GM23248 (cell line): ENCODE results near the gene DGKB. TPM values are rescaled to one million over a fixed set of nuclear protein-coding genes. Genes with fewer than 3 reads are reported as not detected.

Experiments
- DNase-seq: peaks from one replicate; pipeline ENCODE4 v3.0.0-alpha.2; 2015
- H2AFZ ChIP-seq: fragments of 200-600 bp; sonication (generic); 2 replicates; pipeline ENCODE4 v1.6.1; 2016; ENCODE audit warnings: antibody characterized with exemption
- H3F3A ChIP-seq: fragments of 200-600 bp; sonication (generic); 2 replicates; pipeline ENCODE4 v1.6.1; 2016; ENCODE audit warnings: mild to moderate bottlenecking, antibody characterized with exemption, mixed run types; ENCODE audit not compliant: insufficient read depth
- H3K27ac ChIP-seq: fragments of 200-600 bp; sonication (generic); 2 replicates; pipeline ENCODE4 v1.5.1; 2016; ENCODE audit warnings: mild to moderate bottlenecking
- H3K27me3 ChIP-seq: fragments of 200-600 bp; sonication (generic); replicated peaks from 2 replicates; pipeline ENCODE4 v1.6.1; 2016; ENCODE audit warnings: mild to moderate bottlenecking; ENCODE audit not compliant: insufficient read depth
- H3K36me3 ChIP-seq: fragments of 200-600 bp; sonication (generic); 2 replicates; pipeline ENCODE4 v1.6.1; 2016; ENCODE audit warnings: low read depth, mild to moderate bottlenecking
- H3K4me1 ChIP-seq: fragments of 200-600 bp; sonication (generic); 2 replicates; pipeline ENCODE4 v1.6.1; 2016; ENCODE audit warnings: mild to moderate bottlenecking; ENCODE audit not compliant: insufficient read depth
- H3K4me2 ChIP-seq: fragments of 200-600 bp; sonication (generic); one replicate; pipeline ENCODE4 v1.6.1; 2016; ENCODE audit warnings: mild to moderate bottlenecking; ENCODE audit not compliant: unreplicated experiment
- H3K4me3 ChIP-seq: fragments of 200-600 bp; sonication (generic); 2 replicates; pipeline ENCODE4 v1.5.1; 2016; ENCODE audit warnings: mild to moderate bottlenecking
- H3K79me2 ChIP-seq: fragments of 200-600 bp; sonication (generic); 2 replicates; pipeline ENCODE4 v1.6.1; 2016; ENCODE audit warnings: mild to moderate bottlenecking; ENCODE audit not compliant: insufficient read depth
- H3K9ac ChIP-seq: fragments of 200-600 bp; sonication (generic); 2 replicates; pipeline ENCODE4 v1.6.1; 2016; ENCODE audit warnings: mild to moderate bottlenecking
- H3K9me2 ChIP-seq: fragments of 200-600 bp; sonication (generic); 2 replicates; pipeline ENCODE4 v1.6.1; 2016; ENCODE audit warnings: mixed run types, mild to moderate bottlenecking, moderate library complexity; ENCODE audit not compliant: insufficient read depth
- H3K9me3 ChIP-seq: fragments of 200-600 bp; sonication (generic); one replicate; pipeline ENCODE4 v1.6.1; 2017; ENCODE audit warnings: low read depth
- H4K20me1 ChIP-seq: fragments of 200-600 bp; sonication (generic); 2 replicates; pipeline ENCODE4 v1.6.0; 2016; ENCODE audit not compliant: insufficient read depth
- EZH2 ChIP-seq: fragments of 200-600 bp; sonication (generic); IDR thresholded peaks from 2 replicates; pipeline ENCODE4 v1.6.1; 2018; ENCODE audit warnings: antibody characterized with exemption, mild to moderate bottlenecking; ENCODE audit not compliant: insufficient read depth, poor library complexity, severe bottlenecking
- EZH2phosphoT487 ChIP-seq: fragments of 200-600 bp; sonication (generic); IDR thresholded peaks from 2 replicates; pipeline ENCODE4 v1.6.1; 2018; ENCODE audit warnings: antibody characterized with exemption, moderate library complexity, mild to moderate bottlenecking, low read depth; ENCODE audit not compliant: insufficient read depth
- WGBS, 2 experiments: methylation state at CpG; one replicate each; pipeline ENCODE4 v1.1.6; 2015 to 2017; ENCODE audit warnings: low lambda C conversion rate in 2 of 2, low coverage in 1 of 2; ENCODE audit errors: missing lambda C conversion rate in 2 of 2; 5-methylcytosine and 5-hydroxymethylcytosine counted together
- in situ Hi-C: fragments of 300-500 bp; cut with MboI; formaldehyde crosslinking; loops from 2 replicates; pipeline ENCODE4 v1.15.0; 2020
- polyA plus RNA-seq: library from polyadenylated mRNA; unstranded; fragments of >200 nt; fragmentation: Nextera tagmentation; extraction: Ambion mirVana; gene quantifications from 2 replicates; pipeline ENCODE4 v1.2.1, GENCODE V29; 2016
- total RNA-seq: library from RNA; depleted of rRNA; stranded (reverse); fragments of >200 nt; shearing (Covaris generic); gene quantifications from 2 replicates; pipeline ENCODE4 v1.2.3, GENCODE V29; 2014

The DGKB gene
- total and polyA plus RNA-seq, 2 experiments from 2014 or later, result 0.65 to 1.7 TPM

DNA sequence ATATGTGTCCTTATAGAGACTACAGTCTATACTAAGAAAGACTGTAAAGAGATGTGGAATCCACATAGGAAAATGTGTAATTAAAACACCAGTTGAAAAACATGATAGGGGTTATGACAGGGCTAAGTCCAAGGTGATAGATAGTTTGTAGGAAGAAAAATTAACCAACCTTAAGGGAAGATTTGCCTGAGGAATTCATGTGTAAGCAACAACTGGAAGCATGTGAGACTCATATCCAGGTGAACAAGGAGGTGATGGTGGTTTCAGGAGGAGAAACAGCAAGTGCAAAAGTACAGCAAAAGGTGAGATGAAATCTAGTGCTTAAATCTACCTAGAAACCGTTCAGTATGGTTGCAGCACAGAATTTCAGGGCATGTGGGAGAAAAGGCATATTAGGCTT lies 696.4 kb downstream of the DGKB start:
- H3F3A ChIP-seq, result no peaks in the 10 kb centered on the region
- H3K9me2 ChIP-seq, result no peaks in the 10 kb centered on the region; the same call in 1 of the 2 replicates
- H3K27ac ChIP-seq, result no peak overlapping the region
- H3K27me3 ChIP-seq, result no peaks in the 10 kb centered on the region
- no peaks in the 10 kb centered on the region for H3K9me3 ChIP-seq
- DNase-seq, result no peak
- H4K20me1 ChIP-seq, result no peaks in the 10 kb centered on the region
- TF ChIP-seq EZH2phosphoT487 (no peak), EZH2 (no peak)
- no peak overlapping the region for H2AFZ ChIP-seq
- no peaks in the 10 kb centered on the region for H3K4me1 ChIP-seq
- H3K9ac ChIP-seq, result no peak overlapping the region
- 0 to 6% methylated on average over 1 of the region's 1 CpG for WGBS, 2 experiments
- no peak overlapping the region for H3K4me3 ChIP-seq
- no peak overlapping the region for H3K4me2 ChIP-seq
- no peaks in the 10 kb centered on the region for H3K36me3 ChIP-seq
- no peaks in the 10 kb centered on the region for H3K79me2 ChIP-seq
- in situ Hi-C loops, result no loop called here

DNA sequence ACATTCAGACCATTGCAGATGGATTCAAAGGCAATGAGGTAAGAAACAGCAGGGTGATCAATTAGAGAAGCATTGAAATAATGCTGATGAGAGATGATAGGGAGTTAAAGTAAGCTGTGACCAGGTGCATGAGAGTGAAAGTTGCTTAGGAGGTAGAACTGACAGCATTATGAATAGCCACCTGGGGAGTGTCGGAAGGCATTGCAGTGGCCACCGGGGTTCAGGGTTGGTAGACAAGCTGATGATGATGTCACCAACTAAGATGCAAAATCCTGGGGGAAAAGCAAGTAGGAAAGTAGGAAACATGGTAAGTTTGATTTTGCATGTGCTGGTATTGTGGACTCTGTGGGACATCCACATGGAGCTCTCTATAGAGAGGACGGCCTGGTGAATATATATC lies 701.2 kb downstream of the DGKB start:
- 60 to 73% methylated on average over 3 of the region's 3 CpGs for WGBS, 2 experiments
- no peaks in the 10 kb centered on the region for H3K27me3 ChIP-seq
- peaks cover 3% of the 10 kb centered on the region for H3K9me3 ChIP-seq
- H3K79me2 ChIP-seq, result no peaks in the 10 kb centered on the region
- H3K9me2 ChIP-seq, result no peaks in the 10 kb centered on the region; the same call in 1 of the 2 replicates
- no peak overlapping the region for H3K4me3 ChIP-seq
- in situ Hi-C loops, result no loop called here
- no peaks in the 10 kb centered on the region for H4K20me1 ChIP-seq
- H3F3A ChIP-seq, result 0 out of 2 replicates have a peak, but pooled peaks cover 6% of the 10 kb centered on the region
- peaks cover 8% of the 10 kb centered on the region for H3K4me1 ChIP-seq
- no peak overlapping the region for H3K4me2 ChIP-seq
- DNase-seq, result no peak
- H3K27ac ChIP-seq, result no peak overlapping the region
- H3K9ac ChIP-seq, result no peak overlapping the region
- TF ChIP-seq EZH2 (no peak), EZH2phosphoT487 (no peak)
- no peak overlapping the region for H2AFZ ChIP-seq
- no peaks in the 10 kb centered on the region for H3K36me3 ChIP-seq

DNA sequence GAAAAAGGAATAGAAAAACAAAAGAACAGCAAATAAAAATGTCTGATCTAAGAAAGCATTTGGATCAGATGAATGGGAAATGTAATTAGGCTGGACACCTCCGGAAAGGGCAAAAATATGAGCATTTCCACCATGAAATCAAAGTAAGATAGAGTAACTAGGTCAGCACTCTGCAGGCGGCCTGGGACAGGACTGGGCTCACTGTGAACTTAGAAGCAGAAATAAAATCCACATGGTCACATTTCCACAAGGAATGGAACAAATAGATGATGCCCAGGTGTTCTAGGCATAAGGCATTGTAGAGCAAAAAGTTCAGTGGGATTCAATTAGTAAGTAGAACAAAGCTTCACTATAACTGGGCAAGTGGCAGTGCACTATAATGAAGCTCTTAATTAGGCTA lies 703.2 kb downstream of the DGKB start:
- in situ Hi-C loops, result no loop called here
- peaks cover 3% of the 10 kb centered on the region for H3K9me3 ChIP-seq
- 50 to 58% methylated on average over 2 of the region's 2 CpGs for WGBS, 2 experiments
- 0 out of 2 replicates have a peak, but pooled peaks cover 8% of the 10 kb centered on the region for H3F3A ChIP-seq
- H3K27me3 ChIP-seq, result no peaks in the 10 kb centered on the region
- H3K36me3 ChIP-seq, result no peaks in the 10 kb centered on the region
- peaks cover 19% of the 10 kb centered on the region for H3K4me1 ChIP-seq
- no peak for DNase-seq
- no peak overlapping the region for H3K27ac ChIP-seq
- H3K79me2 ChIP-seq, result no peaks in the 10 kb centered on the region
- H3K4me2 ChIP-seq, result no peak overlapping the region
- H2AFZ ChIP-seq, result no peak overlapping the region
- no peak overlapping the region for H3K4me3 ChIP-seq
- H4K20me1 ChIP-seq, result no peaks in the 10 kb centered on the region
- no peak for TF ChIP-seq EZH2
- TF ChIP-seq EZH2phosphoT487, result no peak
- no peak overlapping the region for H3K9ac ChIP-seq
- no peaks in the 10 kb centered on the region; the same call in 1 of the 2 replicates for H3K9me2 ChIP-seq

DNA sequence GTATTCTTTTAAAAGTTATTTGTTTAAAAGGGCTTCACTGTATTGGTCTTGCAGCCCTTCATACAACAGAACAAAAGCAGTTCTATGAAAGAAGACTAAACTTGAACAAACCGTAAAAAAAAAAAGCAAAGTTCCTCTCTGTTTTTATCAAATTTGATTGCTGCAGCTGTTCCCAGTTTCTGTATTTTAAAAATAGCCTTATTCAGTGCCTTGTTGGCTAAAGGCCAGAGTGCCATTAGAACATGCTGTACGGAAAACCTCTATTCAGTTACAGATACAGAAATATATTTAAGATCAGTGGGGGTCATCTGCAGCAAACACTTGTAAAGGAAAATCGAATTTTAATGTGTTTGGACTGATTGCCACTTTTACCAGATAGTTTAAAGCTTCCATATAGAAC lies 705.3 kb downstream of the DGKB start:
- H3K27me3 ChIP-seq, result no peaks in the 10 kb centered on the region
- no peak overlapping the region for H3K27ac ChIP-seq
- H3K79me2 ChIP-seq, result no peaks in the 10 kb centered on the region
- no peak overlapping the region for H3K9ac ChIP-seq
- peaks cover 3% of the 10 kb centered on the region for H3K9me3 ChIP-seq
- no peak for TF ChIP-seq EZH2phosphoT487
- no peaks in the 10 kb centered on the region for H4K20me1 ChIP-seq
- WGBS, 2 experiments, result 29 to 38% methylated on average over 3 of the region's 3 CpGs
- H3K4me2 ChIP-seq, result peak overlapping the region; percentile 46
- no peaks in the 10 kb centered on the region for H3K9me2 ChIP-seq
- in situ Hi-C loops, result no loop called here
- H3K4me1 ChIP-seq, result peaks cover 19% of the 10 kb centered on the region
- H3F3A ChIP-seq, result 0 out of 2 replicates have a peak, but pooled peaks cover 8% of the 10 kb centered on the region
- H3K36me3 ChIP-seq, result no peaks in the 10 kb centered on the region
- peak; percentile 10 for DNase-seq
- no peak overlapping the region for H3K4me3 ChIP-seq
- H2AFZ ChIP-seq, result no peak overlapping the region

DNA sequence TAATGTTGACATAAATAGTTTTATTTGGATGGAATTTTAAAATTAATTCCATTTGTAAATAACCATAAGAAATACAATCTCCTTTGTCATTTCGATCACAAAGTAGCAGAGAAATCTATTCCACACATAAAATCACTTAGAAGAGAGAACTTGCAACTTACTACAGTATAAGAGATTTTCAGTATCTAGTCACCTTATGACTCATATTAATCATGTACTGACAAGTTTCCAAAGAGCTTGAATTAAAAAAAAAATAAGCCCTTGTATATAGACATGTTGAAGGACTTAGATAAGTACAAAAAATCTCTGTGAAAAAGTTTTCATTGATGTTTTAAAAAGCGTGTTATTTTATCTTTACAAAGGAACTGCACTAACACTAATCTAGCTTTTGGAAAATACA lies 706.0 kb downstream of the DGKB start:
- H3K9me3 ChIP-seq, result peaks cover 3% of the 10 kb centered on the region
- TF ChIP-seq EZH2phosphoT487 (no peak), EZH2 (no peak)
- no peaks in the 10 kb centered on the region for H3K9me2 ChIP-seq
- no peak overlapping the region for H2AFZ ChIP-seq
- 48 to 61% methylated on average over 2 of the region's 2 CpGs for WGBS, 2 experiments
- no peaks in the 10 kb centered on the region for H3K36me3 ChIP-seq
- no peak overlapping the region for H3K4me3 ChIP-seq
- peaks cover 26% of the 10 kb centered on the region for H3K4me1 ChIP-seq
- no peaks in the 10 kb centered on the region for H3K27me3 ChIP-seq
- H4K20me1 ChIP-seq, result no peaks in the 10 kb centered on the region
- peaks cover 9% of the 10 kb centered on the region; the same call in 1 of the 2 replicates for H3F3A ChIP-seq
- peak; percentile 65 for DNase-seq
- peak overlapping the region; percentile 46 for H3K4me2 ChIP-seq
- in situ Hi-C loops, result no loop called here
- no peak overlapping the region for H3K9ac ChIP-seq
- H3K27ac ChIP-seq, result 0 out of 2 replicates have a peak overlapping the region, but pooled peaks have one; percentile 7
- no peaks in the 10 kb centered on the region for H3K79me2 ChIP-seq
